Measurements from ENCODE around the gene TKT.

- no peak for TF ChIP-seq CTCF (conservative IDR thresholded peaks at IDR 0.05; ENCODE audit: low read depth, low read length)
- TF ChIP-seq POLR2A (IDR thresholded peaks at IDR 0.05; ENCODE audit: low read depth, low read length) = no peak
- TF ChIP-seq USF2 (IDR thresholded peaks at IDR 0.05; ENCODE audit: low read depth, low read length) = no peak
- no peak for TF ChIP-seq RAD21 (IDR thresholded peaks at IDR 0.05; ENCODE audit: low read length)
- no peak for TF ChIP-seq RFX5 (IDR thresholded peaks at IDR 0.05; ENCODE audit: low read depth, low read length)
Measured at GRCh38 chr3:53239800-53240199, 16.0 kb downstream of the TKT start.

All from IMR-90 (cell line).